ENCODE measurements around the gene SLCO2A1.

The SLCO2A1 gene

GRCh38 chr3:133948131-133948810 lies 81.5 kb downstream of the SLCO2A1 start:
- DNase-seq: no peak

GRCh38 chr3:133945381-133946095 lies 84.2 kb downstream of the SLCO2A1 start:
- DNase-seq: no peak

- no peak for DNase-seq
Measured at GRCh38 chr3:133944641-133945380, 84.9 kb downstream of the SLCO2A1 start.

GRCh38 chr3:133944181-133944580 lies 85.5 kb downstream of the SLCO2A1 start:
- DNase-seq: no peak

- no peak for DNase-seq
Measured at GRCh38 chr3:133943639-133944141, 86.0 kb downstream of the SLCO2A1 start.

GRCh38 chr3:133943031-133943535 lies 86.6 kb downstream of the SLCO2A1 start:
- no peak for DNase-seq

GRCh38 chr3:133941415-133941821 lies 88.3 kb downstream of the SLCO2A1 start:
- DNase-seq: no peak

- DNase-seq: no peak
Measured at GRCh38 chr3:133940536-133940935, 89.2 kb downstream of the SLCO2A1 start.

GRCh38 chr3:133939463-133939835 lies 90.3 kb downstream of the SLCO2A1 start:
- DNase-seq: no peak

GRCh38 chr3:133938770-133939462 lies 90.8 kb downstream of the SLCO2A1 start:
- no peak for DNase-seq

GRCh38 chr3:133937756-133938601 lies 91.7 kb downstream of the SLCO2A1 start:
- no peak for DNase-seq

- no peak for DNase-seq
Measured at GRCh38 chr3:133937061-133937686, 92.6 kb downstream of the SLCO2A1 start.

- no peak for DNase-seq
Measured at GRCh38 chr3:133935843-133936769, 93.6 kb downstream of the SLCO2A1 start.

- DNase-seq: no peak
Measured at GRCh38 chr3:133934996-133935842, 94.5 kb downstream of the SLCO2A1 start.

- DNase-seq: no peak
Measured at GRCh38 chr3:133934073-133934970, 95.4 kb downstream of the SLCO2A1 start.

GRCh38 chr3:133933097-133934024 lies 96.4 kb downstream of the SLCO2A1 start:
- no peak for DNase-seq

GRCh38 chr3:133932009-133932408 lies 97.7 kb downstream of the SLCO2A1 start:
- DNase-seq: no peak
